HepG2 (cell line): ENCODE measurements around the gene SAMD10. TPM values are rescaled to one million over a fixed set of nuclear protein-coding genes. Genes with fewer than 3 reads are reported as not detected.

Experiments used
- GABPB1 ChIP-seq: IDR thresholded peaks from 2 replicates; pipeline ENCODE4 v1.6.1; 2016; ENCODE audit warnings: mild to moderate bottlenecking, missing genetic modification reagents, moderate library complexity, missing compliant biosample characterization
- SNAPC4 ChIP-seq: sonication (generic); formaldehyde crosslinking; IDR thresholded peaks from 2 replicates; pipeline ENCODE4 v1.4.0; 2020; ENCODE audit warnings: mild to moderate bottlenecking, missing genetic modification reagents
- TERF1 ChIP-seq: sonication (generic); formaldehyde crosslinking; IDR thresholded peaks from 2 replicates; pipeline ENCODE4 v1.8.0; 2022; ENCODE audit warnings: mild to moderate bottlenecking, missing genetic modification reagents, moderate library complexity
- ZNF318 ChIP-seq: sonication (generic); formaldehyde crosslinking; IDR thresholded peaks from 2 replicates; pipeline ENCODE4 v1.4.0; 2020; ENCODE audit warnings: mild to moderate bottlenecking, missing genetic modification reagents
- ZNF530 ChIP-seq: sonication (generic); formaldehyde crosslinking; IDR thresholded peaks from 2 replicates; pipeline ENCODE4 v1.5.0; 2020; ENCODE audit warnings: low read depth, mild to moderate bottlenecking, missing genetic modification reagents
- ZNF589 ChIP-seq: sonication (generic); formaldehyde crosslinking; conservative IDR thresholded peaks from 2 replicates; pipeline ENCODE4 v1.8.0; 2022; ENCODE audit warnings: mild to moderate bottlenecking, moderate library complexity, missing genetic modification reagents
- ZNF724P ChIP-seq: sonication (generic); formaldehyde crosslinking; IDR thresholded peaks from 2 replicates; pipeline ENCODE4 v1.8.0; 2022; ENCODE audit warnings: missing genetic modification reagents, borderline replicate concordance
- ZNF777 ChIP-seq: sonication (generic); formaldehyde crosslinking; IDR thresholded peaks from 2 replicates; pipeline ENCODE4 v1.4.0; 2020; ENCODE audit warnings: missing genetic modification reagents
- ZNF839 ChIP-seq: sonication (generic); formaldehyde crosslinking; IDR thresholded peaks from 2 replicates; pipeline ENCODE4 v1.4.0; 2020; ENCODE audit warnings: missing genetic modification reagents, mild to moderate bottlenecking, borderline replicate concordance
- ZNF879 ChIP-seq: sonication (generic); formaldehyde crosslinking; IDR thresholded peaks from 2 replicates; pipeline ENCODE4 v1.8.1; 2023; ENCODE audit warnings: missing genetic modification reagents
- polyA plus RNA-seq, 8 experiments: library from polyadenylated mRNA; depleted of rRNA in 3 of 8; stranded (reverse) in 7 of 8; unstranded in 1 of 8; fragments of >200 nt; fragmentation: Illumina TruSeq in 4 of 8; extraction: Trizol in 4 of 8; gene quantifications; 2 replicates each; pipeline versions ENCODE4 v1.2.1 to v1.2.3, GENCODE V29; 2011 to 2016; ENCODE audit warnings: low read depth in 4 of 8, missing spikeins in 1 of 8, mixed read lengths in 1 of 8; ENCODE audit not compliant: insufficient read depth in 1 of 8
- total RNA-seq, 5 experiments: library from RNA; depleted of rRNA; stranded (reverse); fragments of >200 nt; fragmentation: Illumina TruSeq; extraction: Trizol; gene quantifications; 2 replicates each; pipeline ENCODE4 v1.2.3, GENCODE V29; 2016; ENCODE audit warnings: low read depth in 1 of 5
- TF ChIP-seq, protein P1 (sequence below): sonication (generic); formaldehyde crosslinking; IDR thresholded peaks from 2 replicates; pipeline ENCODE4 v1.5.0; 2020; ENCODE audit warnings: missing genetic modification reagents, mild to moderate bottlenecking, borderline replicate concordance

The SAMD10 gene
- total and polyA plus RNA-seq, 2 of the 13 experiments (the other 11 are each of a cell fraction or from before 2014, with no cell fraction given) = 6.1 to 11.0 TPM

DNA sequence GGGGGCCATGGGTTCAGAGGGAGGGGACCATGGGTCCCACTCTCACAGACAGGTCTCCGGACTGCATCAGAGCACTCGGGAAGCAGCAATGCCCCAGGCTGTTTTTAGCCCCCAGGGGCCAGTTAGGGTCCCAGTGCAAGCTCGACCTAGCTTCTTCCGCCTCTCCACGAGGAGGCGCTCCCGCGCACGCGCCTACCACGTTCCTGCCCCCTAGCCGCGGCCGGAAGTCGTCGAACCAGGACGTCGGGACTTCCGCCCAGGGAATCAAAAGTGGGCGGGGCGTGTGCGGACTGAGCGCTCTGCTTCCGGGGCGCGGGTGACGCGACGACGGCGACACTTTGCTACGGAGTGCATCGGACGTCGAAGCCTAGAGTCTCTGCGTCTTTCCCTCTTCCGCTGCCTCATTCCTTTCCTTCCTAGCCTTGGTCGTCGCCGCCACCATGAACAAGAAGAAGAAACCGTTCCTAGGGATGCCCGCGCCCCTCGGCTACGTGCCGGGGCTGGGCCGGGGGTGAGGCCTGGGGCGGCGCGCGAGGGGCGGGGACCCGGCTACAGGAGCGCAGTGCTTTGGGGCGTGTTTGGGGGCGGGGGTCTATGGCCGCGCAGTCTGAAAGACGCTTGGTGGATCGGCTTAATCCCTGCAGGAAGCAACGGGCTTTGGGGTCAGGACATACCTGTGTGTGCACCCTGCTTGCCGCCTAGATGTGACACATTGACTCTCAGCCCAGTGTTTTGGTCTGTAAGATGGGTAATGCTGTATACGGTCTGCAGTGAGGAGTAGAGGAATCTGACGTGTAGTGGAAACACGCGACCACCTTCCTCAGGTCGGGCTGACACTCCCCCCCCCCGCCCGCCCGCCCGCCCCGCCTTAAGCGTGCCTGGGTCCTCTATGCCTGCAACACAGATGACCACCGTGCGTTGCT lies 1.6 kb upstream of the SAMD10 start, which contains the start of gene PRPF6 (continued):
- TF ChIP-seq ZNF589 (peak; percentile 99), ZNF318 (CRISPR knock-in tag) (peak; percentile 90), ZNF879 (CRISPR knock-in tag) (0 out of 2 replicates have a peak, but pooled peaks have one; percentile 45), ZNF839 (peak; percentile 96; the same call in 1 of the 2 replicates), SNAPC4 (CRISPR knock-in tag) (peak; percentile 91), GABPB1 (CRISPR knock-in tag) (peak; percentile 100), ZNF530 (CRISPR knock-in tag) (no peak), ZNF777 (CRISPR knock-in tag) (peak; percentile 95), TERF1 (CRISPR knock-in tag) (no peak), ZNF724P (CRISPR knock-in tag) (peak; percentile 98)
- TF ChIP-seq, protein P1, sequence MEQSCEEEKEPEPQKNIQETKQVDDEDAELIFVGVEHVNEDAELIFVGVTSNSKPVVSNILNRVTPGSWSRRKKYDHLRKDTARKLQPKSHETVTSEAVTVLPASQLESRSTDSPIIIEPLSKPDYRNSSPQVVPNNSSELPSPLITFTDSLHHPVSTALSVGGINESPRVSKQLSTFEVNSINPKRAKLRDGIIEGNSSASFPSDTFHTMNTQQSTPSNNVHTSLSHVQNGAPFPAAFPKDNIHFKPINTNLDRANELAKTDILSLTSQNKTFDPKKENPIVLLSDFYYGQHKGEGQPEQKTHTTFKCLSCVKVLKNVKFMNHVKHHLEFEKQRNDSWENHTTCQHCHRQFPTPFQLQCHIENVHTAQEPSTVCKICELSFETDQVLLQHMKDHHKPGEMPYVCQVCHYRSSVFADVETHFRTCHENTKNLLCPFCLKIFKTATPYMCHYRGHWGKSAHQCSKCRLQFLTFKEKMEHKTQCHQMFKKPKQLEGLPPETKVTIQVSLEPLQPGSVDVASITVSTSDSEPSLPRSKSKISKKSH (CRISPR knock-in tag) = peak; percentile 87
